ENCODE results near the gene FSIP1.

DNA sequence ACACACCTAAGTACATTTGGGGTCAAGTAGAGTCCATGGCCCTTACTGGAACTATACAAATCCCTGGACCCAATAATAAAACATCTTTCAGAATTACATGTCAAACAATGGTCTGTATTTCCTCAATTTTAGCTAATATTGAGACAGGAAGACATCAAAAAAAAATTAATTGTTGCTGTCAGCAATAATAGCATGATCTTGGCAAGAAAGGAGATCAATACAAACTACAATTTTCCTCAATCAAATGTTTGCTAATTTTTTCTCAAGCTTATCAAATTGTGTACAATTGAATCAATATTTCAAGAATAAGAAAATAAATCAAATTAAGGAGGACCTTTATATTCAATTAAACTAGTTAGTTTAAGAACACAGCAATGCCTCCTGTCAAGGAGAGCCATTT is 62.6 kb downstream of the FSIP1 start:
- TF ChIP-seq, protein P1, sequence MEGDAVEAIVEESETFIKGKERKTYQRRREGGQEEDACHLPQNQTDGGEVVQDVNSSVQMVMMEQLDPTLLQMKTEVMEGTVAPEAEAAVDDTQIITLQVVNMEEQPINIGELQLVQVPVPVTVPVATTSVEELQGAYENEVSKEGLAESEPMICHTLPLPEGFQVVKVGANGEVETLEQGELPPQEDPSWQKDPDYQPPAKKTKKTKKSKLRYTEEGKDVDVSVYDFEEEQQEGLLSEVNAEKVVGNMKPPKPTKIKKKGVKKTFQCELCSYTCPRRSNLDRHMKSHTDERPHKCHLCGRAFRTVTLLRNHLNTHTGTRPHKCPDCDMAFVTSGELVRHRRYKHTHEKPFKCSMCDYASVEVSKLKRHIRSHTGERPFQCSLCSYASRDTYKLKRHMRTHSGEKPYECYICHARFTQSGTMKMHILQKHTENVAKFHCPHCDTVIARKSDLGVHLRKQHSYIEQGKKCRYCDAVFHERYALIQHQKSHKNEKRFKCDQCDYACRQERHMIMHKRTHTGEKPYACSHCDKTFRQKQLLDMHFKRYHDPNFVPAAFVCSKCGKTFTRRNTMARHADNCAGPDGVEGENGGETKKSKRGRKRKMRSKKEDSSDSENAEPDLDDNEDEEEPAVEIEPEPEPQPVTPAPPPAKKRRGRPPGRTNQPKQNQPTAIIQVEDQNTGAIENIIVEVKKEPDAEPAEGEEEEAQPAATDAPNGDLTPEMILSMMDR (conservative IDR thresholded peaks at IDR 0.05 in 1 of 2, IDR thresholded peaks at IDR 0.05 in 1 of 2; ENCODE audit: extremely low read depth in 1 of 2, insufficient read depth in 1 of 2, low read depth in 1 of 2, low read length in 2 of 2): no peak
- no peak for TF ChIP-seq EZH2 (IDR thresholded peaks at IDR 0.05; ENCODE audit: borderline replicate concordance, low read length)

All from mammary epithelial cell (primary cell).